Measurements from ENCODE around the gene OXA1L. TPM values are rescaled to one million over a fixed set of nuclear protein-coding genes. Genes with fewer than 3 reads are reported as not detected.

OXA1L gene
- 80.7 and 125 TPM in 2 replicates for total RNA-seq

GRCh38 chr14:22766457-22767322 is at the start of gene OXA1L:
Gene OXA1L, plus strand, starts transcription at chr14:22766688. Its CDS starts 14 bp downstream, at chr14:22766702.

GRCh38 chr14:22814941-22815713 is 48.6 kb downstream of the OXA1L start, which contains the start of gene SLC7A7:
Gene SLC7A7, minus strand, starts transcription at chr14:22815435. Its CDS starts 2,037 bp downstream, at chr14:22813398.

Other genes starting within 250 kb of the OXA1L start
- gene DAD1, start 177.5 kb upstream of the OXA1L start, total RNA-seq, result 276 and 303 TPM in 2 replicates
- 6.8 and 15.3 TPM in 2 replicates for gene ABHD4, start 168.4 kb upstream of the OXA1L start, total RNA-seq
- not detected in 2 replicates for gene OR6J1, start 122.3 kb upstream of the OXA1L start, total RNA-seq
- 0.78 and 5.2 TPM in 2 replicates for gene SLC7A7, start 48.7 kb downstream of the OXA1L start, total RNA-seq
- gene MRPL52, start 63.2 kb downstream of the OXA1L start, total RNA-seq, result 135 and 193 TPM in 2 replicates
- gene MMP14, start 69.9 kb downstream of the OXA1L start, total RNA-seq, result 365 and 745 TPM in 2 replicates
- gene LRP10, start 105.1 kb downstream of the OXA1L start, total RNA-seq, result 83.4 and 117 TPM in 2 replicates
- 0.04 and 0.39 TPM in 2 replicates for gene REM2, start 116.5 kb downstream of the OXA1L start, total RNA-seq
- gene RBM23, start 152.5 kb downstream of the OXA1L start, total RNA-seq, result 37.6 and 47.2 TPM in 2 replicates
- 88.4 and 111 TPM in 2 replicates for gene PRMT5, start 162.7 kb downstream of the OXA1L start, total RNA-seq
- 93.3 and 103 TPM in 2 replicates for gene HAUS4, start 190.4 kb downstream of the OXA1L start, total RNA-seq
- 144 and 157 TPM in 2 replicates for gene AJUBA, start 215.9 kb downstream of the OXA1L start, total RNA-seq
- gene C14orf93, start 243.5 kb downstream of the OXA1L start, total RNA-seq, result 16.7 and 18.8 TPM in 2 replicates